ENCODE data around the gene KLRF2.
"Not testable (repeated sequence)": the region's sequence is repeated elsewhere in the genome, so short reads cannot be mapped to it uniquely, and the experiment has no call there.

Gene KLRF2

DNA sequence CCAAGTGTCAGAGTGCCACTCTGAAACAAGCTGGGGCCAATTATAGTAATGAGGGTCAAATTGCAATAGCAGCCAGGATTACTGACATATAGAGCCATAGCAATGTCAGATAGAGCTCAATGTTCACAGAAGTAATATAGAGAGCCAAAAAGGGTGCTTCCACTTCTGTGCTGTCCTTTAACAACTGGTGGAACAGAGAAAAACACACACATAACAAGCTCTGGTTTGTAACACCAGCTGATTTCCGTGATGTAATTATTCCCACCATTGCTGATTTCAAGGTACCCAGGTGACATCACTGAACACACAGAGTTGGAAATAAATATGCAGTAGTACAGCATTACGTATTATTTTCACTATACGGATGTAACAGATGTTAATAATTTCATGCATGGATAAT lies 9.1 kb upstream of the KLRF2 start:
- Histone ChIP-seq H3K4me1 (ENCODE audit: control insufficient read depth in 1 of 2, insufficient read depth in 1 of 2, low read depth in 1 of 2, low read length in 1 of 2) (peaks cover 4 to 15% of the 10 kb centered on the region in 2 experiments), H3K36me3 (no peaks in the 10 kb centered on the region), H3K27me3 (no peaks in the 10 kb centered on the region), H3K4me3 (ENCODE audit: low read depth in 1 of 2, low read length in 1 of 2) (no peak overlapping the region), H3K27ac (peak overlapping the region; percentile 3), H3K9me3 (no peaks in the 10 kb centered on the region)
- TF ChIP-seq, protein P1, sequence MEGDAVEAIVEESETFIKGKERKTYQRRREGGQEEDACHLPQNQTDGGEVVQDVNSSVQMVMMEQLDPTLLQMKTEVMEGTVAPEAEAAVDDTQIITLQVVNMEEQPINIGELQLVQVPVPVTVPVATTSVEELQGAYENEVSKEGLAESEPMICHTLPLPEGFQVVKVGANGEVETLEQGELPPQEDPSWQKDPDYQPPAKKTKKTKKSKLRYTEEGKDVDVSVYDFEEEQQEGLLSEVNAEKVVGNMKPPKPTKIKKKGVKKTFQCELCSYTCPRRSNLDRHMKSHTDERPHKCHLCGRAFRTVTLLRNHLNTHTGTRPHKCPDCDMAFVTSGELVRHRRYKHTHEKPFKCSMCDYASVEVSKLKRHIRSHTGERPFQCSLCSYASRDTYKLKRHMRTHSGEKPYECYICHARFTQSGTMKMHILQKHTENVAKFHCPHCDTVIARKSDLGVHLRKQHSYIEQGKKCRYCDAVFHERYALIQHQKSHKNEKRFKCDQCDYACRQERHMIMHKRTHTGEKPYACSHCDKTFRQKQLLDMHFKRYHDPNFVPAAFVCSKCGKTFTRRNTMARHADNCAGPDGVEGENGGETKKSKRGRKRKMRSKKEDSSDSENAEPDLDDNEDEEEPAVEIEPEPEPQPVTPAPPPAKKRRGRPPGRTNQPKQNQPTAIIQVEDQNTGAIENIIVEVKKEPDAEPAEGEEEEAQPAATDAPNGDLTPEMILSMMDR (IDR thresholded peaks at IDR 0.05) = no peak

DNA sequence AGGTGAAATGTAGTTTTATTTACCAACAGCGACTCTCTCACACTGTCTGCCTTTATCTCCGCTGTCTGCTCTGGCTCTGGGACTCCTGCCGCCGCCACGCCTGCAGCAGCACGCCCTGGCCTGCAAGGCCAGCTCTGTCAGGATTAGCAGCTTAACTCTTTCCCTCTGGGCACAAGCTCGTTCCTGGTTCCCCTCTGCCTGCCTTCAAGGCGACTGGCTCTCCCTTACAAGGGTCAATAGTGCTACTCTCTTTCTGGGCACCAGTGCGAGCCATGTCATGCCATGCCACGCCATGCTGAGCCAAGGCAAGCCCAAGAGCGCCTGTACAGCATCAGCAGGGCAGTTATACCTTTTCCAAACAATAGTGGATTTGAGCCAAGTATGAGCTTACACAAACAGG lies 8.5 kb upstream of the KLRF2 start:
- Histone ChIP-seq H3K9me3 (no peaks in the 10 kb centered on the region), H3K4me1 (ENCODE audit: control insufficient read depth in 1 of 2, insufficient read depth in 1 of 2, low read depth in 1 of 2, low read length in 1 of 2) (peaks cover 4 to 13% of the 10 kb centered on the region in 2 experiments), H3K36me3 (no peaks in the 10 kb centered on the region), H3K27ac (no peak overlapping the region), H3K4me3 (ENCODE audit: low read depth in 1 of 2, low read length in 1 of 2) (no peak overlapping the region), H3K27me3 (no peaks in the 10 kb centered on the region)
- TF ChIP-seq, protein P1 (IDR thresholded peaks at IDR 0.05) = no peak

DNA sequence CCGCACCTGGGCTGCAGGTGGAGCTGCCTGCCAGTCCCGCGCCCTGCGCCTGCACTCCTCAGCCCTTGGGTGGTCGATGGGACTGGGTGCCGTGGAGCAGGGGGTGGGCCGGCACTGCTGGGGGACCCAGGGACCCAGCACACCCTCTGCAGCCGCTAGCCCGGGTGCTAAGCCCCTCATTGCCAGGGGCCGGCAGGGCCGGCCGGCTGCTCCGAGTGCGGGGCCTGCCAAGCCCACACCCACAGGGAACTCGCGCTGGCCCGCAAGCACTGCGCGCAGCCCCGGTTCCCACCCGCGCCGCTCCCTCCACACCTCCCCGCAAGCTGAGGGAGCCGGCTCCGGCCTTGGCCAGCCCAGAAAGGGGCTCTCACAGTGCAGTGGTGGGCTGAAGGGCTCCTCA lies 5.2 kb upstream of the KLRF2 start:
- not testable (repeated sequence) for H3K4me1 ChIP-seq (ENCODE audit: control insufficient read depth in 1 of 2, insufficient read depth in 1 of 2, low read depth in 1 of 2, low read length in 1 of 2); H3K27ac ChIP-seq; H3K4me3 ChIP-seq (ENCODE audit: low read depth in 1 of 2, low read length in 1 of 2); H3K9me3 ChIP-seq; H3K36me3 ChIP-seq; H3K27me3 ChIP-seq

DNA sequence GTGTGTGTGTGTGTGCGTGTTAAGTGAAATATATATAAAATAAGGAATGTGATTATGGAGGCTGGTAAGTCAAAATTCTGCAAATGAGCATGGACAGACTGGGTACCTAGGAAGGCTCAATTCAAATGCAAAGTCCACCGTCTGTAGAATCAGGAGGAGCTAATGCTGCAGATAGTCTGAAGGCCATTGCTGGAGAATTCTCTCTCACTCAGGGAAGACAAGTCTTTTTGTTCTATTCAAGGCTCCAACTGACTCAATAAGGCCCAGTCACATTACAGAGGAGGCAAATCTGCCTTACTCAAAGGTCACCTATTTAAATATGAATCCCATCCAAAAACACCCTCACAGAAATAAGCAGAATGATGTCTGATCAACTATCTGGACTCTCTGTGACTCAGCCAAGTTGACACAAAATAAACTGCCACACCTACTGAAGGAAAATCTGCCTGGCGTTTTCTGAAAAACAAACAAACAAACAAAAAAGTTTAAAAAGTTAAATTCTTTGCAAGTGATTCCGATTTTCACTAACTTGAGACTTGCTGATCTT lies 684 bp upstream of the KLRF2 start:
- Histone ChIP-seq H3K36me3 (no peaks in the 10 kb centered on the region), H3K27ac (no peak overlapping the region), H3K4me1 (ENCODE audit: control insufficient read depth in 1 of 2, insufficient read depth in 1 of 2, low read depth in 1 of 2, low read length in 1 of 2) (peaks cover 6 to 8% of the 10 kb centered on the region in 2 experiments), H3K27me3 (no peaks in the 10 kb centered on the region), H3K9me3 (no peaks in the 10 kb centered on the region), H3K4me3 (ENCODE audit: low read depth in 1 of 2, low read length in 1 of 2) (no peak overlapping the region)
- TF ChIP-seq, protein P1 (IDR thresholded peaks at IDR 0.05) = no peak

DNA sequence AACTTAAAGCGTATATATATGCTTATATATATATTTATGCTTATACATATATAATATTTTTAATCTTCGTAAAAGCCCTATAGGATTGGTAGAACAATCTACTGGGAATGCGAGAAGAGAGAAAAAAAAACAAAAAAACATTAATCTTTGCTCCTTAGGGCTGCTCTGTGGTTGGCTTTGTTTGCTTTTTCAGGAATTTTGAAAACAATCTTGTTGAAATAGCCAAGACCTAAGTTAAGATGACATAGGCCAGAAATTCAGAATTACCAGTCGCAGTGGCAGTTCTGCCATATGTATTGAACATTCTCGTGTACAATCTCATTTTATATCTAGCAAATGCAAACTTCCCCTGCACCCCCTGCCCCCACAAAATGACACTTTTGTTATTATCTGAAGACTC lies 699 bp downstream of the KLRF2 start:
- H3K4me1 ChIP-seq (ENCODE audit: control insufficient read depth in 1 of 2, insufficient read depth in 1 of 2, low read depth in 1 of 2, low read length in 1 of 2) = peaks cover 6 to 8% of the 10 kb centered on the region in 2 experiments
- no peak overlapping the region for H3K4me3 ChIP-seq (ENCODE audit: low read depth in 1 of 2, low read length in 1 of 2)
- TF ChIP-seq, protein P1 (IDR thresholded peaks at IDR 0.05) = no peak
- H3K27ac ChIP-seq = no peak overlapping the region
- H3K36me3 ChIP-seq = no peaks in the 10 kb centered on the region
- H3K27me3 ChIP-seq = no peaks in the 10 kb centered on the region
- no peaks in the 10 kb centered on the region for H3K9me3 ChIP-seq

DNA sequence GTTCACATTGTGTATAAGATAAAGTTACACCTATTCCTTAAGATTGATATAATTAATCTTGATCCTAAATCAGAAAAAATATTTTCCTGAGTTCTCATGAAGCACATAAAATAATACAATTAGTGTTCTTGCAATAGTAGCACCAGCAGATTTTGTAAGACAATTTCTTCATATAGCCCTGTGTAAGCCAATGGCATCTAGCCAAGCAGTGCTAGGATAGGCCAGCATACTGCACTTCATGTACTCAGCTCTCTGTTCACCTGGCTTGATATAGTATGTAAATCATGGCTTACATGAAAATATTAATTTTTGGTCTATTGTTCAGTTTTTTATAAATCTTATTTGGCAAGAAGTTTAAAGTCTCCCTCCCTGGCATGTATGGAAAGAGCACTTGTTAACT lies 1.9 kb downstream of the KLRF2 start:
- Histone ChIP-seq H3K27me3 (no peaks in the 10 kb centered on the region), H3K4me3 (ENCODE audit: low read depth in 1 of 2, low read length in 1 of 2) (no peak overlapping the region), H3K9me3 (no peaks in the 10 kb centered on the region), H3K36me3 (no peaks in the 10 kb centered on the region), H3K27ac (no peak overlapping the region), H3K4me1 (ENCODE audit: control insufficient read depth in 1 of 2, insufficient read depth in 1 of 2, low read depth in 1 of 2, low read length in 1 of 2) (peaks cover 6 to 8% of the 10 kb centered on the region in 2 experiments)
- TF ChIP-seq, protein P1 (IDR thresholded peaks at IDR 0.05) = no peak
